G401.6 (cell line): Measurements from ENCODE around the gene NUP188.

Source experiments
- FAIRE-seq: peaks from 2 replicates; lab custom pipeline; 2012; peaks lifted over from hg19 to GRCh38; lab: Jason Lieb, UNC

Gene NUP188

GRCh38 chr9:129007766-129008468, 60.4 kb downstream of the NUP188 start:
- FAIRE-seq = no peak

DNA sequence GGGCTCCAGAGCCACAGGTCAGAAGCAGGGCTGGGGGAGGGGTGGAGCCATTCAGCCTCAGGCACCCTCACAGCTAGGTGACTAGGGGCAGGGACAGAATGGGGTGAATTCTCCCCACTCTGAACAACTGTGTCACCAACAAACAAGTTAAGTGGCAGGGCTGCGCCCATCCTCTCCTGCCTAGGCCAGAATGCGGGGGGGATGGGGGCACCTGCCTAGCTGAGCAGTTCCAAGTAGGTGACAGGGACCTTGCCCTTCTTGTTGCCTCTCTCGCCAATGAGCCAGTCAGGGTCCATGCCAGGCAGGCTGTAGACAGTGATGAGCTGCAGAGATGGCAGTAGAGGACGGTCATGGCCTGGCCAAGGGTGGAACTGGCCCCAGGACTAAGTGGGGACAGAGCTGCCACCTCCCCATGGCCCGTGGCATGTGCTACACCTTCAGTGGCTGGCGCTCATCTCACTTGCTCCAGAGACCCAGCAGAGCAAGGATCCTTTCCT, 61.0 kb downstream of the NUP188 start:
- FAIRE-seq = no peak

DNA sequence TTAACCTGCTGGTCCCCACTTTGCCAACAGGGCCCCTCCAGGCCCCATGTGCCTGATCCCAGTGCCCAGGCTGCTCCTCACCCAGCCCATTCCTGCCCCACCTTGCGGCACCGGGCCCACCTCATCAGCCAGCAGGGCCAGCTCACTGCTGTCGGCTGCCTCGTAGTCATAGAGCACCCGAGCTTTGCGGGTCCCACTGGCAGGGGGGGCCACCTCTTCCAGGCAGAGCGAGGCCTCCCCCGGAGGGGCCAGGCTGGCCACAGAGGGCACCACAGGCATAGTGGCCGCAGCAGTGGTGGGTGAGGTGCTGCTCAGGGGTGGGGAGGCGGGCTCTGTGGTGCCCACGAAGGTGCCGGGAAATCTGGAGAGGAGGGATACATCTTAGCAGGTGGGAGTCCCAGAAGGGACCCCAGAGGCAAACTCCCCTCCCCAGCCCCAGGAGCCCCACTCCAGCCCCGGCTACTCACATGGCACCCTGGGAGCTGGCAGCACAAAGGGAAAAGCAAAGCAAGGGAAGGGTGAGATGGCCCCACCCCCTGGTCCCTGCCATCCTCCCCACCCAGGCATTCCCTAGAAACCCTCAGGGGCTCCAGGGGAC, 61.6 kb downstream of the NUP188 start:
- no peak for FAIRE-seq

GRCh38 chr9:129009584-129010141, 62.2 kb downstream of the NUP188 start:
- no peak for FAIRE-seq

DNA sequence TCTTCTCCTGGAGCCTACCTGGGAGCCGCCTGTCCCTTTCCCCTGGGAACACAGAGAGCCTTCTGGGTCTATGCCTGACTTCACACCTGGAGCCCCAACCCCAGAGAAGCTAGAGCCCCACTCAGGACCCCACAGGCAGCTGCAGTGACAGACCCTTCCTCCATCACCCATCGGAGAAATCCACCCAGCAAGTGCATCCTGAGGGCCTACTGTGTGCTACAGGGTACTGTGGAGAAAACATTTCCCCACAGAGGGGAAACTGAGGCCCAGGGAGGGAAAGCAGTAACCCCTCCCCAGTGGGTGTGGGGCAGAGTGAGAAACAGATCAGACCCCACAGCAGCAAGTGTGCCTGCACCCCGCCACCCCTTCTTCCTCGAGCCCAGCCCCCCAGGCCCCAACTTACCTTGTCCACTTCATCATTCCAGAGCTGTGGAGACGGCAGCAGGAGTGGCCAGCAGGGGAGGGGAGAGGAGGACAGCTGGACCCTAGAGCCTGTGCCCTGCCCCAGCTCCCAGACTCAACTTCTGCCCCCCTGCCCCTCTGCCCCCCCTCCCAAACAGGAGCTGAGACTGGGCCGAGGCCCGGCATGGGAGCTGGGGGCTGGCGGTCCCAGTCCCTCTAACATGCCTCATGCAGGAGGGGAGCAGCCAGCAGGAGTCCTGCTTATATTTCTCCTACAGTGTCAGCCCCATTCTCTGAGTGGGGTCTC, 62.9 kb downstream of the NUP188 start:
- FAIRE-seq = no peak

GRCh38 chr9:129011170-129011569, 63.7 kb downstream of the NUP188 start:
- FAIRE-seq = no peak

DNA sequence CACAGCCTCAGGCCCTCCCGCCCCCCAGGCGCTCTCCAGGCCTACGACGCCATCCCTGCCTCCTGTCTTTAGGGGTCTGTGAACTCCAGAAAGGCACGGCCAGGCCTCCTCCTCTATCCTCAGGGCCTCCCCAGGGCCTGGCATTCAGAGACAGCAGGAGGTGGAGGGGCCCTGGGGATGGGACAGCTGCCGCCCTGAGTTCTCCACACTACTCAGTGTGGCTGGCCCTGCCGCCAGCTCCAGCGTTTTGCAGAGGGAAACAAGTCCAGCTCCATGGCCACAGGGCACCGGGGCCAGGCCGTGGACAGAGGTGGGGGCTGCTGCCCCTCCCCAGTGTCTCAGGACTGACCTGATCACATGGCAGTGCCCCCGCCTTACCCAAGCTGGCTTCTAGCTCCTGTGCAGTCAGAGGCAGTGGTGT, 64.3 kb downstream of the NUP188 start:
- FAIRE-seq = no peak

DNA sequence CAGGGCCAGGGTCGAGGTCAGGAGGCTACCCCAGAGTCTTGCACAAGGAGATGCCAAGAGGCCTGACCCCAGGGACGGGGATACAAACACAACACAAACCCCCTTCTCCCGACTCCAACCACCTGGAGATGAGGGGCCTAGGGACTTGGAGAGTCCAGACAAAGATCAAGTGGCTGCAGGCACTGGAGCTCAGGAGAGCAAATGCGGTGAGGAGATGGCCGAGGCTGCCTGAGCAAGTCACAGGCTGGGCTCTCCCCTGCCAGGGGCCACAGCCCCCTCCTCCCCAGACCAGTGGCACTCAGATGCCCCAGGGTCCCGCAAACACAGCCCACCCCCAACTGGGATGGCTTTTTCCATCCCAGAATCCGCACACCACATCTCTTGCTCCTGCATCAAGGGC, 64.8 kb downstream of the NUP188 start:
- FAIRE-seq = no peak

DNA sequence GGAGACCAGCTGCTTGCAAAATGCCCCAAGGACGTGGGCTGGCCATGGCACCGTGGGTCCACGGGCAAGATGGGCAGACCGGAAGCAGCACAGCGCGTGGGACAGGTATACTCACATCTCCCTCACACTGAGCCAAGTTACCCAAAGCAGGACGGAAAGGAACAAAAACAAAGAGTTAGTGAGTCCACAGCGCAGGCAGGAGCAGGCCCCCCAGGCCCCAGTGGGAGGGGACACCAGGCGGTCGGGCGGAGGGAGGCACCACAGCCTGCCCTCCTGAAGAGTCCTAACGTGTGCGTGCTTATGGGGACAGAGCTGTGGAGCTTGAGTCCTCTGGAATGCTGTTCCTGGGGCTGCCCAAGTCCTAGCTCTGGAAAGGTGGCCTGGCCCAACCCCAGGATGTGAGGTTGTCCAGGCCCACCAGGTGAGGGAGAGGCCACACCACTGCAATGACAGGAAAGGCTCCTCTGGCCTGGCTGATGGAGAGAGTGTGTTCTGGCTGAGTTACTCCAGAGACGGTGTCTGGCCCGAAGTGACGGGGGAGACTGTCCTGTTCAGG, 65.5 kb downstream of the NUP188 start:
- no peak for FAIRE-seq

GRCh38 chr9:129013674-129014073, 66.2 kb downstream of the NUP188 start:
- FAIRE-seq = no peak

- FAIRE-seq = no peak
Measured at GRCh38 chr9:129014124-129014523, 66.6 kb downstream of the NUP188 start.

GRCh38 chr9:129014608-129015007, 67.1 kb downstream of the NUP188 start:
- no peak for FAIRE-seq

DNA sequence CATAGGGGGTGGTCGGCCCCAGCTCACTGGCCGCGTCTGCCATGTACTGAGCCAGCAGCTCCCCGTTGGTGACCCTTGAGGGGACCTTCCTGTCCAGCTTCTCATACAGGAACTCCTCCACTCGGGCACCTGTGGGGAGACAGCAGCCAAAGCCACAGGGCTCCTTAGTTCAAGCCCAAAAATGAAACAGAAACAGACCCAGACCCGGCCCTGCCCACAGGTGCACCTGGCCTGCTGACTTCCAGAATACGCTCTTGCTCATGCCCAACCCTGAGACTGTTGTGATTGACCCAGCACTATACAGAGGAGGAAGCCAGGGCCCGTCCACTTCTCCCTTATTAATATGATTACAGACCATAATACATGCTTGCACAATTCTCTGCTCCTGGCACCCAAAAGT, 73.6 kb downstream of the NUP188 start:
- FAIRE-seq = no peak

GRCh38 chr9:129022037-129022436, 74.5 kb downstream of the NUP188 start:
- no peak for FAIRE-seq

GRCh38 chr9:129023036-129023907, 75.8 kb downstream of the NUP188 start:
- FAIRE-seq = no peak

DNA sequence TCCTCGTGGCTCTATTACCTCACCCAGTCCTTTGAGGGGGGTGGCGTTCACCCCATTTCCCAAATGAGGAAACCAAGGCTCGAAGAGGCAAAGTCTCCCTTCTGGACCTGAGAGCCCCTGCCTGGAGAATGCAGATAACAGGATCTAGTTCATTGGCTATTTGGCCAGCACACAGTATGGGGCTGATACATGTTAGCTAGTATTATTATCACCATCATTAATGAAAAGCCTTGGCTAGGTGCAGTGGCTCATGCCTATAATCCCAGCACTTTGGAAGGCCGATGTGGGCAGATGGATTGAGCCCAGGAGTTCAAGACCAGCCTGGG, 76.4 kb downstream of the NUP188 start:
- no peak for FAIRE-seq

- FAIRE-seq = no peak
Measured at GRCh38 chr9:129026442-129027223, 79.1 kb downstream of the NUP188 start.

- FAIRE-seq = no peak
Measured at GRCh38 chr9:129027224-129027684, 79.8 kb downstream of the NUP188 start.

DNA sequence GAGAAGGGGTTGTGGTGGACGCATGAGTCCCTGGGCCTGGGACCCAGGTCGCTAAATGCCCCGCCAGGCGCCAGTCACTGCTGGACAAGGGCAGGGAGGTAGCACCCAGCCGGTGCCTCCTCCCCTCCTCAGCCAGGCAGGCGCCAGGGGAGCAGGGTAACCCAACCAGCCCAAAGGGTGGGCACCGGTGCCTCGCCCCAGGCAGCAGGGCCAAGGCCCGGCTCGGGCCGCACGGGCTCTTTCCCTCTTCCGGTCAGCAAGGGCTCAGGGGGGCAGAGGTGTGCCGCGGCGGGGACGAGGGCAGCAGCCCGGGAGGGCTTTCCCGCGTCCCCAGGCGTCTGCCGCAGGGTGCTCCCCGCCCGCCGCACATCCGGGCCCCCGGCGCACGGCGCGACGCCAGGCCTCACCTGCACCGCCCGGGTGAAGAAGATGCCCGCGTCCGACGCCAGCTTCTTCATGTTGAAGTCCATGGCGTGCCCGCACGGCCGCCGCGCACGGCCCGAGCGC, 80.2 kb downstream of the NUP188 start:
- FAIRE-seq = no peak

DNA sequence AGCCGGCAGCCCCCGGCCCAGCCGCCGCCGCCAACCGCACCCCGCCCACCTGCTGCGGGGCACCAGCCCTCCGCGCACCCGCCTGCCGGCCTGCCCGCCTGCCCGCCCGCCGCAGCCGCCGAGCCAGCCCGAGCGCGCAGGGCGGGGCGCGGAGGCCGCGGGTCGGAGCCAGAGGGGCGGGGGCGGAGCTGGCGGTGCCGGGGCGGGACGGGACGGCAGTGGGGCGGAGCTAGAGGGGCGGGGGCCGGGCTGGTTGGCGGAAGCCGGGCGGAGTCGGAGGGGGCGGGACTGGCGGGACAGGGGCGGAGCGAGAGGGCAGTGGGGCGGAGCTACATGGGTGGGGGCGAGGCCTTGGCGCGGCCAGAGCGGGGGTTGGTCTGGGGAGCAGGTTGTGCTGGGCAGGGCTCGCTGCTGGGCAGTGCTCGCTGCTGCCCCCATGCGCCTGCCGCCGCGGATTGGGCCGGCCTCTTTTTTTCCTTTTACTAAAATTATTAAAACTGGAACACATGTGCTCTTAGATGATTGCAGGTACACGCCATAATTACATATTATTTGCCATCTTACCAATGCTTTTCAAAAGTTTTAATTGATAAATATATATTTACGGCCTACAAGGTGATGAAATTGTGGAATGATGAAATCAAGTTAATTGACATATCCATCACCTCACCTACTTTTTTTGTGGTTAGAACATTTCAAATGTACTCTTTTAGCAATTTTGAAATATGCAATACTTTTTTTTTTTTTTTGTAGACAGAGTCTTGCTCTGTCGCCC, 80.9 kb downstream of the NUP188 start, which contains the start of gene SH3GLB2:
Gene SH3GLB2 (minus strand): TSS at position 140 of the 775 bp plus-strand sequence. CDS start 177 bp downstream, outside the sequence.
- peak; percentile 37 for FAIRE-seq
